Measurements from ENCODE around the gene BACH2. TPM values are rescaled to one million over a fixed set of nuclear protein-coding genes. Genes with fewer than 3 reads are reported as not detected.

Gene BACH2
- total RNA-seq, 4 donors from 2014 or later: 9.3 to 34.5 (median 11.1) TPM

- no peak for DNase-seq (ENCODE audit: low spot score in 2 of 2)
- intact Hi-C loops (cut with DNase I; ENCODE audit: low total_unique reads): no loop called here
- TF ChIP-seq POLR2A (IDR thresholded peaks at IDR 0.05): no peak
- no peak for TF ChIP-seq CTCF (IDR thresholded peaks at IDR 0.05)
- WGBS, 2 donors: 80 to 86% methylated on average over 2 of the region's 2 CpGs
- no peak overlapping the region for H3K4me3 ChIP-seq (ENCODE audit: low read depth, poor library complexity, severe bottlenecking)
These were observed 185.3 kb downstream of the BACH2 start for GRCh38 chr6:90111387-90111786.

GRCh38 chr6:90110971-90111370 is 185.7 kb downstream of the BACH2 start:
- no peak overlapping the region for H3K4me3 ChIP-seq (ENCODE audit: low read depth, poor library complexity, severe bottlenecking)
- no peak for DNase-seq (ENCODE audit: low spot score in 2 of 2)
- WGBS, 2 donors: 92 to 95% methylated on average over 5 of the region's 5 CpGs
- intact Hi-C loops (cut with DNase I; ENCODE audit: low total_unique reads): no loop called here
- TF ChIP-seq CTCF (IDR thresholded peaks at IDR 0.05) (no peak), POLR2A (IDR thresholded peaks at IDR 0.05) (no peak)

GRCh38 chr6:90109141-90109540 is 187.5 kb downstream of the BACH2 start:
- TF ChIP-seq POLR2A (IDR thresholded peaks at IDR 0.05) (no peak), CTCF (IDR thresholded peaks at IDR 0.05) (no peak)
- H3K4me3 ChIP-seq (ENCODE audit: low read depth, poor library complexity, severe bottlenecking): no peak overlapping the region
- DNase-seq (ENCODE audit: low spot score in 2 of 2): no peak
- intact Hi-C loops (cut with DNase I; ENCODE audit: low total_unique reads): no loop called here
- 87 to 89% methylated on average over 4 of the region's 4 CpGs for WGBS, 2 donors

GRCh38 chr6:90107771-90108282 is 188.8 kb downstream of the BACH2 start:
- no peak for DNase-seq (ENCODE audit: low spot score in 2 of 2)
- 59 to 64% methylated on average over 3 of the region's 3 CpGs for WGBS, 2 donors
- intact Hi-C loops (cut with DNase I; ENCODE audit: low total_unique reads): no loop called here
- TF ChIP-seq POLR2A (IDR thresholded peaks at IDR 0.05): no peak
- TF ChIP-seq CTCF (IDR thresholded peaks at IDR 0.05): no peak
- no peak overlapping the region for H3K4me3 ChIP-seq (ENCODE audit: low read depth, poor library complexity, severe bottlenecking)

GRCh38 chr6:90107371-90107770 is 189.3 kb downstream of the BACH2 start:
- no peak for TF ChIP-seq POLR2A (IDR thresholded peaks at IDR 0.05)
- TF ChIP-seq CTCF (IDR thresholded peaks at IDR 0.05): no peak
- 67 to 78% methylated on average over 1 of the region's 1 CpG for WGBS, 2 donors

DNA sequence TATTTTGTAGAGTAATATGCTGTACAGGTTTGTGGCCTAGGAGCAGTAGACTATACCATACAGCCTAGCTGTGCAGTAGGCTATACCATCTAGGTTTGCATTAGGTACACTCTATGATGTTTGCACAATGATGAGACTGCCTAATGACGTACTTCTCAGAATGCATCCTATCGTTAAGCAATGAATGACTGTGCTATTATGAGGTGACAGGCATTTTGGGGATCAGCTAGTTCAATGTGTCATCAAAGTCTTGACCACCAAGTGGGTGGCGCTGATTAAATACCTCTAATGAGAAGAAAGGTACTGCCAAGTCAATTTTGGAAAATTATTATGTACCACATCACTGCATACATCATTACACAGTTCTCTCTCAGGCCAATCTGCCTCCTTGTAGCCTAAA is 190.2 kb downstream of the BACH2 start:
- WGBS, 2 donors: 89 to 97% methylated on average over 3 of the region's 3 CpGs
- no peak for DNase-seq (ENCODE audit: low spot score in 2 of 2)
- H3K4me3 ChIP-seq (ENCODE audit: low read depth, poor library complexity, severe bottlenecking): no peak overlapping the region
- TF ChIP-seq CTCF (IDR thresholded peaks at IDR 0.05): no peak
- TF ChIP-seq POLR2A (IDR thresholded peaks at IDR 0.05): no peak
- intact Hi-C loops (cut with DNase I; ENCODE audit: low total_unique reads): no loop called here

More at GRCh38 chr6:90107371-90107770, 189.3 kb downstream of the BACH2 start:
- intact Hi-C loops (cut with DNase I; ENCODE audit: low total_unique reads): no loop called here
- no peak overlapping the region for H3K4me3 ChIP-seq (ENCODE audit: low read depth, poor library complexity, severe bottlenecking)
- no peak for DNase-seq (ENCODE audit: low spot score in 2 of 2)
